Mesendoderm (in vitro differentiated cells): ENCODE measurements around the gene GCAT.
A peak's percentile ranks its signal among the peaks of the same experiment; 100 is the strongest.
"Not testable (repeated sequence)": the region's sequence is repeated elsewhere in the genome, so short reads cannot be mapped to it uniquely, and the experiment has no call there.

ENCODE experiments used
- DNase-seq: peaks from one replicate; pipeline ENCODE4 v3.0.0; 2013
- H2AK5ac ChIP-seq: 2 replicates; pipeline ENCODE4 v1.6.1; 2013; ENCODE audit warnings: low read length, inconsistent platforms
- H2BK120ac ChIP-seq: 2 replicates; pipeline ENCODE4 v1.6.1; 2013; ENCODE audit warnings: low read depth, mild to moderate bottlenecking, low read length, moderate library complexity, mixed read lengths
- H2BK15ac ChIP-seq: replicated peaks from 2 replicates; pipeline ENCODE4 v1.6.1; 2013; ENCODE audit warnings: low read depth, mild to moderate bottlenecking, moderate library complexity
- H2BK5ac ChIP-seq: 2 replicates; pipeline ENCODE4 v1.6.1; 2013; ENCODE audit warnings: low read length, inconsistent platforms
- H3K18ac ChIP-seq: 2 replicates; pipeline ENCODE4 v1.6.1; 2013; ENCODE audit warnings: mild to moderate bottlenecking, low read length, mixed read lengths
- H3K23ac ChIP-seq: one replicate; pipeline ENCODE4 v1.6.1; 2013; ENCODE audit warnings: low read length
- H3K27ac ChIP-seq: 2 replicates; pipeline ENCODE4 v1.5.1; 2013; ENCODE audit warnings: low read depth, mild to moderate bottlenecking, inconsistent platforms, low read length, moderate library complexity
- H3K27me3 ChIP-seq: 2 replicates; pipeline ENCODE4 v1.6.1; 2013; ENCODE audit warnings: low read length, control low read depth, mild to moderate bottlenecking, inconsistent platforms; ENCODE audit not compliant: insufficient read depth, poor library complexity
- H3K36me3 ChIP-seq: 2 replicates; pipeline ENCODE4 v1.6.1; 2013; ENCODE audit warnings: low read length, inconsistent platforms; ENCODE audit not compliant: control insufficient read depth, insufficient read depth
- H3K4ac ChIP-seq: one replicate; pipeline ENCODE4 v1.6.1; 2013; ENCODE audit warnings: low read depth, mild to moderate bottlenecking, low read length, moderate library complexity
- H3K4me1 ChIP-seq: 2 replicates; pipeline ENCODE4 v1.6.1; 2013; ENCODE audit warnings: low read depth, low read length, inconsistent platforms; ENCODE audit not compliant: control insufficient read depth
- H3K4me2 ChIP-seq: 2 replicates; pipeline ENCODE4 v1.6.1; 2013; ENCODE audit warnings: low read length
- H3K4me3 ChIP-seq: 2 replicates; pipeline ENCODE4 v1.5.1; 2013; ENCODE audit warnings: mild to moderate bottlenecking, low read length
- H3K56ac ChIP-seq: one replicate; pipeline ENCODE4 v1.6.1; 2013; ENCODE audit warnings: low read length
- H3K79me1 ChIP-seq: 2 replicates; pipeline ENCODE4 v1.6.1; 2013; ENCODE audit warnings: low read length, inconsistent platforms
- H3K79me2 ChIP-seq: 2 replicates; pipeline ENCODE4 v1.6.1; 2013; ENCODE audit warnings: mild to moderate bottlenecking, low read length; ENCODE audit not compliant: control insufficient read depth, insufficient read depth
- H3K9ac ChIP-seq: 2 replicates; pipeline ENCODE4 v1.6.1; 2013; ENCODE audit warnings: low read length, inconsistent platforms
- H4K5ac ChIP-seq: one replicate; pipeline ENCODE4 v1.6.1; 2013; ENCODE audit warnings: low read length
- H4K8ac ChIP-seq: one replicate; pipeline ENCODE4 v1.6.1; 2013; ENCODE audit warnings: low read depth, mild to moderate bottlenecking, control low read depth, low read length, moderate library complexity
- WGBS: extraction: QIAGEN DNeasy Blood & Tissue Kit; methylation state at CpG from one replicate; pipeline ENCODE4 v1.1.7; 2013; ENCODE audit warnings: low lambda C conversion rate, missing lambda C conversion rate; ENCODE audit not compliant: insufficient coverage; ENCODE audit errors: extremely low coverage; 5-methylcytosine and 5-hydroxymethylcytosine counted together

The GCAT gene

GRCh38 chr22:37797874-37798500 lies 9.7 kb upstream of the GCAT start:
- Histone ChIP-seq H2AK5ac (no peak overlapping the region), H3K36me3 (no peaks in the 10 kb centered on the region), H3K79me1 (no peaks in the 10 kb centered on the region), H2BK5ac (no peak overlapping the region), H3K4me2 (no peak overlapping the region), H3K9ac (no peak overlapping the region), H3K27me3 (peaks cover 2% of the 10 kb centered on the region), H2BK15ac (no peak overlapping the region), H3K79me2 (no peaks in the 10 kb centered on the region), H3K56ac (no peak overlapping the region), H3K4me3 (no peak overlapping the region), H3K18ac (no peak overlapping the region), H3K4me1 (peaks cover 2% of the 10 kb centered on the region), H3K27ac (no peak overlapping the region), H3K23ac (no peak overlapping the region), H3K4ac (no peak overlapping the region), H4K5ac (no peak overlapping the region), H4K8ac (no peak overlapping the region), H2BK120ac (no peak overlapping the region)
- WGBS, result no CpG with 5 or more reads among the region's 14 CpGs
- DNase-seq, result no peak

GRCh38 chr22:37799979-37800378 lies 7.8 kb upstream of the GCAT start:
- H3K27me3 ChIP-seq, result peaks cover 12% of the 10 kb centered on the region
- not testable (repeated sequence) for H3K56ac ChIP-seq, H3K79me2 ChIP-seq, H3K4ac ChIP-seq, H3K23ac ChIP-seq, H2BK120ac ChIP-seq, H2AK5ac ChIP-seq, H2BK15ac ChIP-seq, H4K8ac ChIP-seq, H3K79me1 ChIP-seq, H3K27ac ChIP-seq, H3K36me3 ChIP-seq, DNase-seq, H2BK5ac ChIP-seq, H3K9ac ChIP-seq, H3K4me3 ChIP-seq, H3K4me1 ChIP-seq, H4K5ac ChIP-seq, H3K4me2 ChIP-seq, H3K18ac ChIP-seq
- no CpG with 5 or more reads among the region's 9 CpGs for WGBS

- H3K79me1 ChIP-seq, result no peaks in the 10 kb centered on the region
- H3K4me1 ChIP-seq, result peaks cover 9% of the 10 kb centered on the region
- H4K8ac ChIP-seq, result no peak overlapping the region
- H3K27me3 ChIP-seq, result peaks cover 23% of the 10 kb centered on the region
- H3K4ac ChIP-seq, result no peak overlapping the region
- no peak for DNase-seq
- H3K9ac ChIP-seq, result no peak overlapping the region
- no peak overlapping the region for H2BK15ac ChIP-seq
- no peak overlapping the region for H3K4me3 ChIP-seq
- H2BK120ac ChIP-seq, result no peak overlapping the region
- H3K79me2 ChIP-seq, result no peaks in the 10 kb centered on the region
- no peak overlapping the region for H2AK5ac ChIP-seq
- no CpG with 5 or more reads among the region's 13 CpGs for WGBS
- no peak overlapping the region for H3K18ac ChIP-seq
- H4K5ac ChIP-seq, result no peak overlapping the region
- no peaks in the 10 kb centered on the region for H3K36me3 ChIP-seq
- H3K23ac ChIP-seq, result no peak overlapping the region
- H3K27ac ChIP-seq, result no peak overlapping the region
- H3K56ac ChIP-seq, result no peak overlapping the region
- peak overlapping the region; percentile 15 for H3K4me2 ChIP-seq
- no peak overlapping the region for H2BK5ac ChIP-seq
Measured at GRCh38 chr22:37801946-37802309, 5.8 kb upstream of the GCAT start.

- Histone ChIP-seq H4K8ac (no peak overlapping the region), H3K4me2 (peak overlapping the region; percentile 95), H3K27ac (no peak overlapping the region), H3K23ac (no peak overlapping the region), H2BK15ac (no peak overlapping the region), H3K79me2 (no peaks in the 10 kb centered on the region), H3K27me3 (peaks cover 23% of the 10 kb centered on the region), H3K4ac (no peak overlapping the region), H3K79me1 (no peaks in the 10 kb centered on the region), H3K4me3 (peak overlapping the region; percentile 53), H2AK5ac (no peak overlapping the region), H3K56ac (peak overlapping the region; percentile 85), H3K9ac (peak overlapping the region; percentile 76), H3K4me1 (peaks cover 9% of the 10 kb centered on the region), H4K5ac (no peak overlapping the region), H2BK5ac (no peak overlapping the region), H3K36me3 (no peaks in the 10 kb centered on the region), H2BK120ac (no peak overlapping the region), H3K18ac (no peak overlapping the region)
- no CpG with 5 or more reads among the region's 63 CpGs for WGBS
- peak; percentile 75 for DNase-seq
Measured at GRCh38 chr22:37802310-37803194, 5.2 kb upstream of the GCAT start.

- Histone ChIP-seq H2BK15ac (no peak overlapping the region), H3K4me1 (peaks cover 9% of the 10 kb centered on the region), H2BK5ac (no peak overlapping the region), H3K23ac (no peak overlapping the region), H2BK120ac (no peak overlapping the region), H3K27ac (no peak overlapping the region), H2AK5ac (no peak overlapping the region), H3K56ac (peak overlapping the region; percentile 17), H4K5ac (no peak overlapping the region), H3K36me3 (no peaks in the 10 kb centered on the region), H3K4me3 (no peak overlapping the region), H4K8ac (no peak overlapping the region), H3K9ac (peak overlapping the region; percentile 76), H3K4me2 (peak overlapping the region; percentile 95), H3K18ac (peak overlapping the region; percentile 46), H3K27me3 (peaks cover 24% of the 10 kb centered on the region), H3K79me2 (no peaks in the 10 kb centered on the region), H3K79me1 (no peaks in the 10 kb centered on the region), H3K4ac (no peak overlapping the region)
- WGBS, result no CpG with 5 or more reads among the region's 16 CpGs
- DNase-seq, result peak; percentile 65
Measured at GRCh38 chr22:37803195-37803638, 4.5 kb upstream of the GCAT start.
